ENCODE results near the gene RADIL. TPM values are rescaled to one million over a fixed set of nuclear protein-coding genes. Genes with fewer than 3 reads are reported as not detected.
"Not testable (repeated sequence)": the region's sequence is repeated elsewhere in the genome, so short reads cannot be mapped to it uniquely, and the experiment has no call there.

Gene RADIL
- polyA plus RNA-seq, 3 donors: 2.1 to 3.5 (median 2.8) TPM

- no peak for DNase-seq (ENCODE audit: extremely low read depth in 1 of 11, low read depth in 9 of 11, low spot score in 4 of 11)
These were observed 65.3 kb downstream of the RADIL start for GRCh38 chr7:4818000-4818794.

- DNase-seq (ENCODE audit: extremely low read depth in 1 of 11, low read depth in 9 of 11, low spot score in 4 of 11): no peak
These were observed 66.2 kb downstream of the RADIL start for GRCh38 chr7:4817178-4817901.

GRCh38 chr7:4816419-4817080 is 67.0 kb downstream of the RADIL start:
- no peak for DNase-seq (ENCODE audit: extremely low read depth in 1 of 11, low read depth in 9 of 11, low spot score in 4 of 11)

GRCh38 chr7:4815609-4816418 is 67.7 kb downstream of the RADIL start:
- DNase-seq (ENCODE audit: extremely low read depth in 1 of 11, low read depth in 9 of 11, low spot score in 4 of 11): no peak

- no peak for DNase-seq (ENCODE audit: extremely low read depth in 1 of 11, low read depth in 9 of 11, low spot score in 4 of 11)
These were observed 68.4 kb downstream of the RADIL start for GRCh38 chr7:4815121-4815520.

GRCh38 chr7:4814433-4814832 is 69.1 kb downstream of the RADIL start:
- no peak for DNase-seq (ENCODE audit: extremely low read depth in 1 of 11, low read depth in 9 of 11, low spot score in 4 of 11)

GRCh38 chr7:4809666-4810065 is 73.8 kb downstream of the RADIL start:
- DNase-seq (ENCODE audit: extremely low read depth in 1 of 11, low read depth in 9 of 11, low spot score in 4 of 11): no peak

GRCh38 chr7:4809091-4809591 is 74.4 kb downstream of the RADIL start:
- DNase-seq (ENCODE audit: extremely low read depth in 1 of 11, low read depth in 9 of 11, low spot score in 4 of 11): no peak

GRCh38 chr7:4808565-4808964 is 75.0 kb downstream of the RADIL start:
- no peak for DNase-seq (ENCODE audit: extremely low read depth in 1 of 11, low read depth in 9 of 11, low spot score in 4 of 11)

GRCh38 chr7:4808026-4808425 is 75.5 kb downstream of the RADIL start:
- DNase-seq (ENCODE audit: extremely low read depth in 1 of 11, low read depth in 9 of 11, low spot score in 4 of 11): no peak

- no peak for DNase-seq (ENCODE audit: extremely low read depth in 1 of 11, low read depth in 9 of 11, low spot score in 4 of 11)
These were observed 75.9 kb downstream of the RADIL start for GRCh38 chr7:4807598-4808016.

GRCh38 chr7:4806983-4807597 is 76.4 kb downstream of the RADIL start:
- no peak for DNase-seq (ENCODE audit: extremely low read depth in 1 of 11, low read depth in 9 of 11, low spot score in 4 of 11)

GRCh38 chr7:4805984-4806300 is 77.6 kb downstream of the RADIL start:
- no peak for DNase-seq (ENCODE audit: extremely low read depth in 1 of 11, low read depth in 9 of 11, low spot score in 4 of 11)

- no peak for DNase-seq (ENCODE audit: extremely low read depth in 1 of 11, low read depth in 9 of 11, low spot score in 4 of 11)
These were observed 78.2 kb downstream of the RADIL start for GRCh38 chr7:4805110-4805983.

GRCh38 chr7:4803397-4804241 is 79.9 kb downstream of the RADIL start:
- DNase-seq (ENCODE audit: extremely low read depth in 1 of 11, low read depth in 9 of 11, low spot score in 4 of 11): no peak

- not testable (repeated sequence) for DNase-seq (ENCODE audit: extremely low read depth in 1 of 11, low read depth in 9 of 11, low spot score in 4 of 11)
These were observed 80.9 kb downstream of the RADIL start for GRCh38 chr7:4802577-4802976.

GRCh38 chr7:4801839-4802231 is 81.7 kb downstream of the RADIL start:
- DNase-seq (ENCODE audit: extremely low read depth in 1 of 11, low read depth in 9 of 11, low spot score in 4 of 11): no peak

Measured in renal cortex interstitium (tissue), 11 donors.